Activated CD8-positive, alpha-beta memory T cell treated with anti-CD3 and anti-CD28 coated beads, Interleukin-2, amount 50 U/mL, for 1 hour (primary cell): ENCODE measurements around the gene FEZ2.

ENCODE experiments used
- DNase-seq: peaks from one replicate; pipeline ENCODE4 v3.0.0-alpha.2; 2020; ENCODE audit errors: extremely low read depth

The FEZ2 gene

DNA sequence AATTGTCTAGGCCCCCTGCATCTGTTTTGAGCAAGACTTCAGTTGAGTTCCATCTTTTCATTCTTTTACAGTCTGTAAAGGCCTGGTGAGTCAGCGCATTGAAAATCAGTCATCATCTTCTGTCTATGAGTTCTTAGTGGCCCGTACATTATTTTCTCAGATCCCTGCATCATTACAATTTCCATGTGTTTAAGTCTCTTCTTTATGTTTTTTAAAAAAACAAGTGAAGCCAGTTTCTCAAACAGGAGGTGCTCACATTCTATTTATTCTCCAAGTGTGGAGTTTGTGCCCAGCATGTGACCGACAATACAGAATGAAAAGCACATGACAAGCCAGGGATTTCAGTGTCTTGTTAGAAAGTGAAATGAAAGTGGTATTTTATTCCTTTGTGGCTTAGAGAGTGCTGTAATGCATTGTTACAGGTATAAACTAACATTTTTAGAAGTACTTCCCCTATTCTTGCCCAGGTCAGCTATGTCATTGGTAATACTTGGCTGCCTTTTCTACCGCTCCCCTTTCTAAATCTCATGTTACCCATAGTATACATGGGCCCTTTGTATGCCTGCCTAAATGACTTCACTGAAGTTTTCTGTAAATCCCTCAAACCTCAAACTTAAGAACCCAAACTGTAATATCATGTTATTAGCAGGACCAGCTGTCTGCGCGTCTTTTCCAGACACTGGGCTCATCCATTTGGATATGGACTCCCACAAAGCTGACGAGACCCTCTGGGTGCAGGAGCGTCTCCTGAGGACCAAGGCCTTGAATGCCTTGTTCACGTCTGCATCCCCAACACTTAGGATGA lies 67.6 kb downstream of the FEZ2 start:
- no peak for DNase-seq

GRCh38 chr2:36528766-36529392 lies 69.1 kb downstream of the FEZ2 start:
- no peak for DNase-seq

- DNase-seq: no peak
These were observed 69.7 kb downstream of the FEZ2 start for GRCh38 chr2:36528274-36528673.

GRCh38 chr2:36526226-36526625 lies 71.7 kb downstream of the FEZ2 start:
- no peak for DNase-seq

DNA sequence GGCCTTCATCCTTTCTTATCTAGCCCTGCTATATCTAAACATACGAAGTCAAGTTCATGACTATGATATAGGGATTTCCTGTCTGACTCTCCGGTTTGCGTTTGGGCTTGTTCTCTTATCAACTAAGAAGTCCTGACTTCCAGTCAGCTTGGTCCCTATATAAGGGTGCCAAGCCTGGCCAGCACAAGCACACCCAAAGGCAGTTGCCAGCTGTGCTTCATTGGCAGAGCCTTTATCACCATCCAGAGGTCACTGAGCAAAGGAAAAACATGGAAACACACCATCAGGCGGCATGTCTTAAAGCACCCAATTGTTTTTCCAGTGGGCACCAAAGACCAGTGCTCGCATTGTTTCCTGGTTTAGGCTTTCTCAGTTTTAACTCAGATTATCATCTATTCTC lies 72.7 kb downstream of the FEZ2 start:
- DNase-seq: no peak

- no peak for DNase-seq
These were observed 74.8 kb downstream of the FEZ2 start for GRCh38 chr2:36523153-36523552.

DNA sequence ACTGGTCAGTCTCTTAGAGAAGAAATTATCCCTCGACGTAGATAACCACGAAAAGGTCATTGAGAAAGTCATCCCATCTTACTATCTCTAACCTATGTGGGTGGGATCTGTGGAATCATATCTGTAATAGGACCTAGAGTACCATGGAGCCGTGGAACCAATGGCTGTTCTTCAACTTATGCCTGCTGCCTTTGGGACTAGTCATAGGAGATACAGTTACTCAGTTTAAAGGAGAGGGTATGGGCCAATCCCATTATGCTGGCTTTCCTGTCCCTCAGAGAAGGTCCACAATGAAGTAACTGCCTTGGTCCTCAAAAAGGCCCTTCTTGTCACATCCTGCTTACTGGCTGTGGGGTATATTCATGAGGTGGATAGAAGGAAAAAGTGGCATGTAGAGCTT lies 77.5 kb downstream of the FEZ2 start:
- no peak for DNase-seq

DNA sequence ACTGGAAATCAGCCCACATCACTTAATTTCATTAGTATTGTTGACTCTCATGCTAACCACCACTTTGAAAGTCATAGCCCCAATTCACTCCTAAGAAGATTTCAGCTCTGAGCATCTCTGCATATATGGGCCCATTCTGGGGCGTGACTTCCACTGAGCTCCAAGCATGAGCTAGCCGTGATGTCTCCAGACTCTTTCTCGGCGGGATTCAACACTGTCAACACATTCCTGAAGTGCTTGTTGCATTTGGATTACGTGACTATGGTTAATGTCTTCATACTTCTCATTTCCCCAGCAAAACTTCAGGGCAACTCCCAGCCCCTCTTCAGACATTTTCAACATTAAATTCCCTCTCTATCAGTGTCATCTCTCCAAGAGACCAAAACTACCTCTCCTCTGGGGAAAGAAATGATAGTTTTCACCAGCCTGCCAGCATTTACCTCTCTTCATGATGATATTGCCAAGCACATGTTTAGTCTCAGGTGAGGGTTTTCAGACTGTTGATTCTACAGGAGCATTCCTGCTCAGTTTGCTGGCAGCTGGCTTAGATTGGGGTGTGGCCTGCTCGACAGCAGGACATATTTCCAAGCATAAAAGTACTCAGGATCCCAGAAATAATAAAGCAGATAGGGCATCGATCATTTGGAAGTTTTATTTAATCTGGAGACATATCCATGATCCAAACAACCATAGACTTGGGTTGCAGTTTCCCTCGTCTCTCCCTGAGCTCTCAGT lies 81.7 kb downstream of the FEZ2 start:
- DNase-seq: no peak

GRCh38 chr2:36515538-36515937 lies 82.4 kb downstream of the FEZ2 start:
- no peak for DNase-seq

DNA sequence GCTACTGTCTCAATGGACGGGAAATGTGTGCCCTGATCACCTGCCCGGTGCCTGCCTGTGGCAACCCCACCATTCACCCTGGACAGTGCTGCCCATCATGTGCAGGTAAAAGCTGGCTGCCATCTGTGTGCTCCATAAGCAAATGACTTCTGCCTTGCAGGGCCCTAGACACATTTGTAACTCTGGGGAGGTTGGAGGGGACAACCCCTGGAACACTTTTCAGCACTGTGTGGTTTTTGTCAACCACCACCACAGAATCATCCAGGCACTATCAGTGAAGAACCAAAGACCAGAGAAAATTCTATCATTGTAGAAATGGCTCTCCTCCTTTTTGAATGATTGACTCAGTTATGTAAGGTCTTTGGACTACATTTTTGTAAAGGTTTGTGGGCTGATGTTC lies 84.3 kb downstream of the FEZ2 start:
- DNase-seq: no peak

DNA sequence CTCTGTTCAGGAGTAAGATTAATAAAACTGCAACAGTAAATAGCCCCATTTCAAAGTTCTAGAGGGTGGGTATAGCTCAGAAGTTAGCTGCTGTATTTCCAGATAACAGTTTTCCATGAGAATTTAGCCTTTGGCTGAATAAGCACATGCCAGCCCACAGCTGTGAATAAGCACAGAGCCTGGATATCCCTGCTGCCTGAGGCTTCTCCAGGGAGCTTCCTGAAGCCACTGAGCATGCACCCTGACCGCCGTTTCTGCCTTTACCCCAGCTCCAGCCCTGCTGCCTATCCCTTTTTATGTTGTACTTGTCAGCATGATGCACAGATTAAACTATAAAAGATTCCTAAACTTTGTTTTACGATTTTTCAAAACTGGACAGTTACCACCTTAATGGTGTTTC lies 85.3 kb downstream of the FEZ2 start:
- DNase-seq: no peak

- no peak for DNase-seq
These were observed 85.9 kb downstream of the FEZ2 start for GRCh38 chr2:36511858-36512603.

DNA sequence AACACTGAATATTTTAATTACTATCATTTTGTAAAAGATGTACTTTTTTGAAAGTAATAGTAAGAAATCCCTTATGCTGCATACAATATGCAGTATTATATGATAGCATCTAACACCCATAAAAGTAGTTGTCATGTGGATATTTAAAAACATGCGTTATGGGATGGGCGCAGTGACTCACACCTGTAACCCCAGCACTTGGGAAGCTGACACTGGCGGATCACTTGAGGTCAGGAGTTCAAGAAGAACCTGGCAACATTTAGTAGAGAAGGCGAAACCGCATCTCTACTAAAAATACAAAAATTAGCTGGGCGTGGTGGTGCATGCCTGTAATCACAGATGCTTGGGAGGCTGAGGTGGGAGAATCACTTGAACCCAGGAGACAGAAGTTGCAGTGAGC lies 88.9 kb downstream of the FEZ2 start:
- no peak for DNase-seq

DNA sequence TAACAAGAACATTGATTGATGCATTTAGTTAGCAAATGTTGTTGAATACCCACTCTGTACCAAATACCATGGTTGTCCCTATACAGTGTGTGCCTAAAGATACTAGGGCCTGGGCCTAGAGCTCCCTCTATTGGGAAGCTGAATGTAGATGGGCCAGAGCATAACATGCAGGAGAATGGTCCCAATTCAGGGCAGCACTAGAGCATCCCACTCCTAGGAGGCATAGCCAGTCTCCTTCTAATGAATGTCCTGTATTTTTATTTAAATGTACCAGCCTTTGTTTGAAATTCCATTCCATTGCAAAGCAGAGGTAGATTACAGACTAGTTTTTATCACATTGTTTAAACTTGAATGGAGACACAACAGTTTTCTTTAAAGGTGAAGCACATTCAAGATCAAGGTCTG lies 90.6 kb downstream of the FEZ2 start:
- no peak for DNase-seq
